ENCODE results near the gene RPH3AL.

GRCh38 chr17:279776-280175 is 72.8 kb downstream of the RPH3AL start:
- TF ChIP-seq POLR2AphosphoS5 (IDR thresholded peaks at IDR 0.05; ENCODE audit: low read depth, low read length) (no peak), POLR2A (IDR thresholded peaks at IDR 0.05; ENCODE audit: low read depth, low read length) (no peak)

Data from GM12892 (cell line).